Renal pelvis (tissue), 4 donors: ENCODE measurements around the gene CLEC1A. TPM values are rescaled to one million over a fixed set of nuclear protein-coding genes. Genes with fewer than 3 reads are reported as not detected.

Experiments used
- DNase-seq: peaks from one replicate; pipeline ENCODE4 v3.0.0-alpha.2; 2013
- polyA plus RNA-seq, 3 donors: library from polyadenylated mRNA; unstranded; fragments of 120-200 nt; gene quantifications; one replicate each; pipeline ENCODE4 v1.2.1, GENCODE V29; 2013; ENCODE audit not compliant: insufficient read length in 3 of 3

The CLEC1A gene
- polyA plus RNA-seq, 3 donors = 2.5 to 4.2 (median 3.4) TPM

DNA sequence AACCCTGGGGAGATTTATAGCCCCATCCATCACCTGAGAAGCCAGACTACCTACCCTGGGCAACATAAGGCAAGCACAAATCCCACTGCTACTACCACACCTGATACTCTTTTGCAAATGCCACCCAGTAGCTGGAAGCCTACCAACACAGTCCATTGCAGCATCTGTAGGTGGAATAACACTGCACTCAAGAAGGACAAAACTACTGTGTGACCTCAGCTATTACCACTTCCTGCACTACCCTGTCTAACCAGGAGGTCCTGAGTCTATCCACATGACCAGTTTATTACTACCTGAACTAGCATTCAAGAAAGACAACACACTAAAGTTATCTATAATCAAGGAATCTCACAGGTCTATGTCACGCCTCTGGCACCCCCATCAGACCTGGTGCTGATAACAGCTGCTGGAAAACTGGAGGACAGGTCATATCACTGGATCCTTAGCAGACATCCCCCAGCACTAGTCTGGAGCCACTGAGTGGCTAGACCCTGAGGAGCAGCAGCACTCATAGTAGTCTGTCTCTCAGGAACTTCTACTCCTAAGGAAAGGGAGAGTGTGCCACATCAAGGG lies 2.9 kb upstream of the CLEC1A start:
- DNase-seq = no peak

DNA sequence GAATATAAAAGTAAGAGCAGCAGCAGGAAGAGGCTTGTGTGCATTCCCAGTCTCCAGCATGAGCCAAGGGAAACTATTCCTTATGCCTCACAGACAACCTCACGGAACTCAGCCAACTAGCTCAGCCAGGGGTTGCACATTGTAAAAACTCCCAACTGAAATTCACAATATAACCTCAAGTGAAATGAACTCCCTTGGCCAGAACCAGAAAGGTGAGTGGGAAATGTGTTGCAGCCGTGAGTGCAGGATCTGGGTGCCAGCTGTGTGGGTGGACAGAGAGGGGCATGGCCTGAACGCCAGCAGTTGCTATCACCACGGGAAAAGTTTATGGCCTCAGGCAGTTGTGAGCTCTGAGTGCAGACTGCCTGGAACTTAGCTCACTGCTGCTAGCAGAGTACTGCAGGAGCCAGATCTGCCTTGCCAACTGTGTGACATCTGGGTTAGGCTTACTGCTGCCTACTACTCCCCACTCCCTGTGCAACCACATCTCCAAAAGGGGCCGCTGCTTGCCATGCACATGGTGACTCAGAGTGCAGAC lies 2.3 kb upstream of the CLEC1A start:
- DNase-seq = peak; percentile 11

DNA sequence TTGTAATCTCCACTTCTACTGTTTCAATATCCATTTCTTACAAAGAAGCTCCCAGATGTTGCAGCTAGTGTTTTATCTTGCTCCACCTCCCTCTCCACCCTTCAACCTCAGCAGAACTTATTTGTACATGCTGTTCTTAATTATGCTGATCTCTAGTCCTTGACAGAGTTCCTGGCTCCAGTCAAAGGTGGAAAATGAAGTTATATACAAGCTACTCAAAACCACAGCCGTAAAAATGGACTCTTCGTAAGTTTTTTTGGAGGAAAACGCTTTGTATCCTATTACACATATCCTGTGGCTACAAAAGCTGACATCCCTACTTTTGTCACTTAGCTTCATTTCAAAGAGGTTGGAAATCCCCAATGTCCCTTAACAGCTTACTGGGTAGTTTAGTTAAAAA lies 1.3 kb downstream of the CLEC1A start:
- no peak for DNase-seq

GRCh38 chr12:10095971-10096370 lies 2.8 kb downstream of the CLEC1A start:
- no peak for DNase-seq

GRCh38 chr12:10094646-10095395 lies 4.0 kb downstream of the CLEC1A start:
- DNase-seq = no peak

DNA sequence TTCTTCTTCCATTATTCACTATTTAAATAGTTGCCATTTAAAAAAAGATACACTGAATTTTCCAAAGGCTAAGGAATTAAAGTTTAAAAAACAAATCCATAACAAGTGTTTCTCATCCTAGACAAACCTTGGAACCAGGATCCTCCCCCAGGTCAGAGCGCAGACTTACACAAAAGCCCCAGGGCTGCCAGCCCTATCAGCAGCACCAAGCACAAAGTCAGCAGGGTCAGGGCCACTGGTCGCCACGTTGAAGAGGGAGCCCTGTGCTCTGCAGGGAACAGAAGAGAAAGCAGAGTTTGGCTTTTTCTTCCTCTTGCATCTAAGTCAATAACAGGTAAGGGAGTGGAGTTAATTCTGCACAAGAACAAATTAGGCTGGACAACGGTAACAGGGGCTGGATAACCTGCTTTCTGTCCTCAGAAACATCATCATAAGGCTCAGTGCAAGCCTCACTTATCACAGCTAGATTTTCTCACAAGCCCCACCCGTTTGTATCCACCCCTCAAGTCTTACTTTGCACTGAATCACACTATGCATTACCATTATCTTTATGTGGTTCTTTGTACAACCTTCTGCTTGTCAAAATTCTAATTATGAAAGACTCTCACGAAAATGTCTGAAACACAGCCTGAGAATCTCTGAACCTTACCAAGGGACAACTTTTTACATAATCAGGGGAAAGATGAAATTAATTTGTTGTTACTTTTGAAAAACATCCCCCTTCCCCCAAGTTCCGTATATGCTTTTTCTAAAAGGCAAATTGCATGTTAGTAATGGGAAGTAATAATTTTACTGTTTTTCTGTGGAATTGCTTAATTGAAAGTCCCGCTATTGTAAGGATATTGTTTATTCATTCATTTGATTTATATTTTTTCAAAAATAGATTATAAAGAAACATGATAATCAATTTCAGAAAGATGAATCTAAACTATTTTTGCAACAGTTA lies 9.6 kb downstream of the CLEC1A start:
- DNase-seq = no peak

DNA sequence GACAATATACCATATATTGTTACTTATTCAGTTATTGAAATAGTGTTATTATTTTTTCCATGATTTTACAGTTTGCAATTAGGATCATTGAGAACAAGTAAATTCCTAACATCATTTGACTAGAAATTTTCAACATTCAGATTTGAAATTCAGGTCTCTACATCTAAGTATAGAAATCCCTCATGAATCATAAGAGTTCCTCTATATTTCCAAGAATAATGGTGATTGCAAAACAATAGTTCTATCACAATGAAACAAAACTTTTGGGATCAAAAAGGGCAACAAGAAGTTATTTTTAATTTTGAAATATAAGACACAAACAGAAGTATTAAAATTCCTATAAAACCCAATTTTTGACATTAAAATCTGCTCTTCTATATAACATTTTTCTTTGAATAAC lies 10.8 kb downstream of the CLEC1A start:
- no peak for DNase-seq

GRCh38 chr12:10086387-10086786 lies 12.4 kb downstream of the CLEC1A start:
- no peak for DNase-seq

GRCh38 chr12:10084733-10085132 lies 14.1 kb downstream of the CLEC1A start:
- DNase-seq = no peak

DNA sequence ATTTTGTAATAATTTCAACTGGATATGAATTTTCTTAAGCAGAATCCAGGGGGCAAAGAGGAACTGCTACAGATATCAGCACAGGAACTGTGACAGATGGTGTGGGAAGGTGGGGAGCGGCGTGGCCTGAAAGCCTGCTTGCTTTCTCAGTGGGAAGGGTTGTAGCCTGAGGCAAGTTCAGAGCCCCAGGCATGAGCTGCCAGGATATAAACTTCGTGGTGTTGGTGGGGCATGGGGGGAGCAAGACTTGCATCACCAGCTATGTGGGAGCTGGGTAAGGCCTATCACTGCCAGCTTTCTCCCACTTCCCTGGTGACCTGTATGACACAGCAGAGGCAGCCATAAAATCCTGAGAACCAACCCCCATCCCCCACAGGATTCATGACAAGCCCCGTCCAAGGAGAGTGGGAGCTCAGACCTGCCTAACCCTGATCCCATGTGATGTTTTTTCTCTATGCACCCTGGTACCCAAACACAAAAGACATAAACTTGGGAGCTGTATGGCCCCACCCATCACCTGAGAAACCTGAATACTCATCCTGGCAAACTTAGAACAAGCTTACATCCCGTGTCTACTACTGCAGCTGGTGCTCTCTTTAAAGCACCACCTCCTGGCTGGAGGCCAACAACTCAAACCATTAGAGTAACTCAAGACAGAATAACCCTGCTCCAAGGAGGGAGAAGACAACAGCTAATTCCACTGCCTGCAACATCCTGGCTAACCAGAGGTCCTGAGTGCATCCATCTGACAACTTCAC lies 16.5 kb downstream of the CLEC1A start:
- DNase-seq = no peak

- no peak for DNase-seq
Measured at GRCh38 chr12:10075451-10075850, 23.3 kb downstream of the CLEC1A start.

DNA sequence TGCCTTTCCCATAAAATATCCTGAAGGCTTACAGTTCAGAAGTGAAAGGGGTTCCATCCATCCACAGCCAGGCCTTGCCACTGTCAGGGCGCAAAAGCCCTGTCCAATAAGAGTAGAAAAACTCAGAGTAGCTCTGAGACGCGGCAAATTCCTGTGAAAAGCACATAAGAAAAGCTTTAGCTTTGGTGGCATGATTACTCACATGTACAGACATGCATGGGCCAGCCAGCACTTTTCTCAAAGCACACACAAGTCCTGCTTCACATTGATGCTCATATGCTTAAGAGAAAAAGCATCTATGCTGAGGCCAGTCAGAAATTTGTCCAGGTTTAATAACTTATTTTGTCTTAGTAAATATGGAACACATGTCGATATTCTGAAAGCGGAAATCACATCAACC lies 25.5 kb downstream of the CLEC1A start:
- no peak for DNase-seq

DNA sequence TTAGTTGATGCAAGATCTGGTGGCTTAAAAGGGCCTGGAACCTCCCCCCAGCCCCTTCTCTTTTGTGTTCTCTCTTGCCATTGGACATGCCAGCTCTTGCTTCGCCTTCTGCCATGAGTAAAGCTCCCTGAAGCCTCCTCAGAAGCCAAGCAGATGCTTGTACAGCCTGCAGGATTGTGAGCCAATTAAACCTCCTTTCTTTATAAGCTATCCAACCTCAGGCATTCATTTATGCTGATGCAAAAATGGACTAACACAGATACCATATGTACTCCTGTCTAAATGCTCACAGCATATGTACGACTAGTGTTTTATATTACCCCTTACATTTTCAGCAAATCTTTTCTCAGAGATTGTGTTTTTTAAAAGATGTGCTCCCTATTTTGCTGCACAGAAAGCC lies 26.7 kb downstream of the CLEC1A start:
- DNase-seq = no peak

DNA sequence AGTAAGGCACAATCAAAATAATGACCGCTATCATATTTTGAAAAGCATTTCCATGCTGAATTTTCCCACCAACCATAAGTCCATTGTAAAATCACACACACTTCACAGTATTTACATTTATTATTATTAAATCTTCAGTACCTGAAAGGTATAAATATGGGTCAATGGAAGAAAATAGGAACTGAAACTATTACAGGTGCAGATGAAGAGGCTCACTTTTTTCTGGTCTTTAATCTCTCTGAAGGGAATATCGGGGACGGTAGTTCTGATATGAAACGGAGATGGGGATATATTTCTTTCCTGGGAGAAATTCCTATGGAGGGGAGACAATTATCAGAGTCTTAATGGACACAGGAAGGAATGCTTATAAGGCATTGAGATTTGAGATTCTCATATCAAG lies 28.4 kb downstream of the CLEC1A start:
- DNase-seq = no peak

- DNase-seq = no peak
Measured at GRCh38 chr12:10069976-10070375, 28.8 kb downstream of the CLEC1A start.

DNA sequence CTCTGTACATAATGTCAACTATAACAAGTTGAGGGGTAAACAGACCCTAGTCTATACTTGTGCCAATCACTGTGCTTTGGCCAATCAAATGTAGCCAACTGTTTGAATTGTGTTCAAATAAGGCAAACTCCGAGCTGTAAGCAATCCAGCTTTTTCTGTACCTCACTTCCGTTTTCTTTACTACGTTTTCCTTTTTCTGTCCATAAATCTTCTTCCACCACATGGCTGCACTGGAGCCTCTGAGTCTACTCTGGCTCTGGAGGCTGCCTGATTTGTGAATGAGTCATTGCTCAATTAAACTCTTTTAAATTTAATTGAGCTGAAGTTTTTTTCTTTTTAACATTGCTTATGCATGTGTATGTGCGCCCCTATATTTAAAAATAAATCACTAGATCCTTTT lies 29.7 kb downstream of the CLEC1A start:
- DNase-seq = no peak

DNA sequence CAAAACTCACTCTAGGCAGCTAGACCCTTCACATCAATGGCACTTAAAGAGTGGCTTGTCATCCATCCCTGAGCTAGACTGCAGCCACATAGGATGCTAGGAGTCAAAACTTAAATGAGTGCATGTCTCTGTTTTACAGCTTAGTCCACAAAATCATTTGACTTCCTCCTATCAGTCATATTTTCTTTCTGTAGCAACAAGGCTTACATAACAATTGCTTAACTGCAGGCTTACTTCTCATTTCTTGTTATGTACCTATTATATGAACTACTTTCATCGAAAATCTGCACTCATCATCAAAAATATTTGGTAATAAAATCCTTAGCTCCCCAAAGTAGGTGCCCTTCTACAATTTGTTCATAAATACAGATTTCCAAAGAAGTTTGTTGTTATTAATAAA lies 30.1 kb downstream of the CLEC1A start:
- no peak for DNase-seq

DNA sequence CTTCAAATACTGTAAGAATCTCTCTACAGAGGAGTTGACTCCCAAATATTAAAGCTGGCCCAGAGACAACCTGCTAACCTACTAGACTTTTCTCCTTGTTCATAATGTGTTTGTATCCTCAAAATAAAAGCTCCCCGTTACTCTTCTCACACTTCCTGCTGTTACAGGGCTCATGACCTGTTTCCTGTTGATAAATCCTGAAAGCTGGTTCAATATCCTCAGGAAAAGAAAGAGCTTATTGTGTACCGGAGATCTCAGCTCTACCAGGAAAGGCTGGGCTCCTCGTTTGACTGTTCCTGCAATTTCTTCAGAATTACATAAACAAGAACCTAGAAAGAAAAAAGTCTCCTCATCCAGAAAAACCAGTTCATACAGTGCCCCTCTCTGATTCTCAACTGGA lies 30.8 kb downstream of the CLEC1A start:
- no peak for DNase-seq

GRCh38 chr12:10067264-10067663 lies 31.5 kb downstream of the CLEC1A start:
- no peak for DNase-seq

DNA sequence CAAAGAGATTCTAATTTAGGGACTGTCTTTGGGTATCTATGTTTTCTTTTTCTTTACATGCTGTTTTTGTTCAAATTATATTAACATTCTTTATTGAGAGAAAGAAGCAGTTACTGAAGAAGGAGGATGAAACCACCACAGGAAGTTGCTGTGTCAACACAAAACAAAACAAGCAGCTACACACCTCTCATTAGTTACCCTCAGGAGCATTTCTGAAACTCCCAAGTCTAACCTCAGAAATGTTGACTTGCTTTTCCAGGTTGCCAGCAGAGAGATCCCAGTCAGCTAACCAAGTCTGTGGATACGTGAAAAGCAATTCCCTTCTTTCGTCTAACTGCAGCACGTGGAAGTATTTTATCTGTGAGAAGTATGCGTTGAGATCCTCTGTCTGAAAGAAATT lies 33.5 kb downstream of the CLEC1A start:
- no peak for DNase-seq

- DNase-seq = no peak
Measured at GRCh38 chr12:10058387-10058786, 40.4 kb downstream of the CLEC1A start.
